T-helper 1 cell treated with Interleukin-12 subunit alpha and Interleukin-12 subunit beta and Interleukin-4 antibody, amounts not matched to agents 30 μg/mL and 1 μg/mL, for 36 hours (primary cell): ENCODE measurements around the gene OCA2.
"Not testable (repeated sequence)": the region's sequence is repeated elsewhere in the genome, so short reads cannot be mapped to it uniquely, and the experiment has no call there.

Experiments used
- H3K27ac Mint-ChIP-seq: one replicate; pipeline ENCODE4 v1.8.0; 2021; ENCODE audit warnings: mild to moderate bottlenecking, mixed read lengths
- H3K27me3 Mint-ChIP-seq: one replicate; pipeline ENCODE4 v1.8.0; 2021; ENCODE audit warnings: low read depth, mixed read lengths
- H3K36me3 Mint-ChIP-seq: one replicate; pipeline ENCODE4 v1.8.0; 2021; ENCODE audit warnings: low read depth, mixed read lengths
- H3K4me1 Mint-ChIP-seq: one replicate; pipeline ENCODE4 v1.8.0; 2021; ENCODE audit warnings: low read depth, mixed read lengths
- H3K4me3 Mint-ChIP-seq: one replicate; pipeline ENCODE4 v1.8.0; 2021; ENCODE audit warnings: mild to moderate bottlenecking, moderate library complexity, mixed read lengths
- H3K9me3 Mint-ChIP-seq: one replicate; pipeline ENCODE4 v1.8.0; 2021; ENCODE audit warnings: mixed read lengths

The OCA2 gene

DNA sequence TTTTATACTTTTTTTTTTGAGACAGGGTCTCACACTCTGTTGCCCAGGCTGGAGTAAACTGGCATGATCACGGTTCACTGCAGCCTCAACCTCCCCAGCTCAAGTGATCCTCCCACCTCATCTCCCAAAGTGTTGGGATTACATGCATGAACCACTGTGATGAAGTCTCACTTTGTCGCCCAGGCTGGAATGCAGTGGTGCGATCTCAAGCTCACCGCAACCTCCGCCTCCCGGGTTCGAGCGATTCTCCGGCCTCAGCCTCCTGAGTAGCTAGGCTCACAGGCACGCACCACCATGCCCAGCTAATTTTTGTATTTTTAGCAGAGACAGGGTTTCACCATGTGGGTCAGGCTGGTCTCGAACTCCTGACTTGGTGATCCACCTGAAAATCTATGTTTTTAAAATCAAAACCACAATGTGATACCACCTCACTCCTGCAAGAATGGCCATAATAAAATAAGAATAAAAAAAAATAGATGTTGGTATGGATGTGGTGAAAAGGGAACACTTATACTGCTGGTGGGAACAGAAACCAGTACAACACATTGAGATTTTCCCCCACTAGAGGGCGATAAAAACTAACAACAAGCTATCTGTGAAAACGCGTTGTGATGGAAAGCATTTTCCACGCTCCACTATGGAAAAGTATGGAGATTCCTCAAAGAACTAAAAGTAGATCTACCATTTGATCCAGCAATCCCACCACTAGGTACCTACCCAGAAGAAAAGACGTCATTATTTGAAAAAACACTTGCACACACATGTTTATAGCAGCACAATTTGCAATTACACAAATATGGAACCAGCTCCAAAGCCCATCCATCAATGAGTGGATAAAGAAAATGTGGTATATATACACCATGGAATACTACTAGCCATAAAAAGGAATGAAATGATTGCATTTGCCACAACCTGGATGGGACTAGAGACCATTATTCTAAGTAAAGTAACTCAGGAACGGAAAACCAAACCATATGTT, 26.8 kb upstream of the OCA2 start:
- Mint-ChIP-seq H3K36me3 (peaks cover 10% of the 10 kb centered on the region), H3K27me3 (no peaks in the 10 kb centered on the region), H3K9me3 (no peaks in the 10 kb centered on the region), H3K4me1 (peaks cover 1% of the 10 kb centered on the region), H3K27ac (no peak overlapping the region), H3K4me3 (no peak overlapping the region)

DNA sequence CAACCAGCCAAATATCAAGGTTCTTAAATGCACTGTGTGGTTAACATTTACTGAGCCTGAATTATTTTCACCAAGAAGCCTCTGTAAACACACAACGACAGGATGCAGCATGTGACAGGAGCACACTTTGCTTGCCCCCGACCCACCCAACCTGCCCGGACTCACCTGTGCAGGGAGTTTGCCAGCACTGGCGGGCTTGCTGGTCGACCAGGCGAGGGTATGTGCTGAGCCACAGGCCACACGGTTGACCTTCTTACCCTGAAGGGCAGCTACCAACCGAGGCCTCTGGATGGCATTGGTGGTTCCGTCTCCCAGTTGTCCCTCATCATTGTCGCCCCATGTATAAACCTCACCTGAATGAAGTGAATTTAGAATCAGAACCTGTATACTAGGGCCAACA, 25.7 kb upstream of the OCA2 start:
- Mint-ChIP-seq H3K27ac (no peak overlapping the region), H3K36me3 (peaks cover 10% of the 10 kb centered on the region), H3K4me3 (no peak overlapping the region), H3K9me3 (no peaks in the 10 kb centered on the region), H3K4me1 (peaks cover 1% of the 10 kb centered on the region), H3K27me3 (no peaks in the 10 kb centered on the region)

DNA sequence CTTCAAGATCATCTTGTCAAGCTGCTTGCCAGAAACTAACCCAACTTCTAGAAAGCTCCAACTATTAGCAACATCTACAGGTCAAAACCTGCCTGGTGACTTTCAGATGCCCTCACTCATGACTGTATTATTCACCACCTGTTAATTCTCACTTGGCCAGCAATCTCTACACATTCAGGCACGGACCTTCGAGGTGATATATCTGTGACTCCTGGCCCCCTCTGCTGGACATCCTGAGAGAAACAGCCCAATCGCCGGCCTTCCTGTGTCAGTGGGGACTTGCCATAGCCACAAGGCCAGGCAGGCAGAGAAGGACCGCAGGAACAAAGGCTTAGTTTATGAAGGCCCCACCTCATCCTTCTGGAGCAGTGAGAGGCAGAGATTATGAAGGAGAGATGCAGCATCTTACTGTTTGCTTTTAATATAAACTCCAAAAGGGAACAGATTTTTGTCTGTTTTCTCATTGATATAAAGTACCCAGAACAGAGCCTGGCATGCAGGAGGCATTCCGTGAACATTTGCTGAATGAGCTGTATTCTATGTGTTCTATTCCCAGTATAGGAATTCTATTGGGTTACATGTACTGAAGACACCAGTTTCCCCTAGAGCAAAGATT, 24.4 kb upstream of the OCA2 start:
- Mint-ChIP-seq H3K9me3 (no peaks in the 10 kb centered on the region), H3K27ac (no peak overlapping the region), H3K27me3 (no peaks in the 10 kb centered on the region), H3K36me3 (peaks cover 10% of the 10 kb centered on the region), H3K4me1 (peaks cover 1% of the 10 kb centered on the region), H3K4me3 (no peak overlapping the region)

DNA sequence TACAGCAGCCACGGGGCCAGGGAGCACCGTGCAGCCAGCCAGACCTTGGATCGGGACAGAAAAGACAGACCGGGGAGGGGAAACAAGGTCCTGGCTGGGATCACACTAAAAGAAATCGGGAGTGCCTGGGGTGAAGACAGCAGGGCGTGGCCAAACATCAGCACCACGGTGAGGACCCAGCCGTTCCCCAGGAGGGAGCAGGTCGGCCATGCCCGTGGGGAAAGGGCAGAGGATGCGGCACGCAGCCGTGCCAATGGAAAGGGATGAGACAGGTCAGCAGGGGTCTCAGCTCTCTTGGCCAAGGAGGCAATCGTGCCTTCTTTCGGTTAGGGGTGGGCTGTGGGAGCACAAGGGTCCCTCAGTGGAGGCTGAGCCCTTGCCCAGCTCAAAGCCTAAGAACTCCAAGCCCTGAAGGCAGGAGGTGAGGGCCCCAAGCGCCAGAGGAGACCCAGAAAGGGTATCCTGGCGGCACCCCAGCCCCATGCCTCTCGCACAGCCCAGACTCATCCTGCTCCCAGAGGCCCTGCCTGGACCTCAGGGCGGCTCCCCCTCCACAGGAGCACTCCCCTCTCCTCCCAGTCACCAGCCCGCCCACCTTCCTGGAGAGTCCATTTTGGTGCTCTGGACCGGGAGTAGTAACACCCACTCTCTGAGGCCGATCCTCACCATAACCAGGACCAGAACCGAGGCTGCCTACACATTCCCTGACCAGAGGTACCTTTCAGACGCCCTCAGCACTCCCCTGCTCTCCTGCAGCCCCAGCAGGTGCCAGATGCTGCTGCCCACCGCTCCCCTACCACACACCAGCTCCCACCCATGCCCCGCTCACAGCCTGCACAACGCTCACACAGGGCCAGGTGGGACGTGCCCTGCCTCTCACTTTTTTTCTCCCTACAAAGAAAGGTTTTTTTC, 23.2 kb upstream of the OCA2 start:
- Mint-ChIP-seq H3K4me1 (peaks cover 1% of the 10 kb centered on the region), H3K36me3 (peaks cover 11% of the 10 kb centered on the region), H3K9me3 (no peaks in the 10 kb centered on the region), H3K4me3 (no peak overlapping the region), H3K27ac (no peak overlapping the region), H3K27me3 (no peaks in the 10 kb centered on the region)

DNA sequence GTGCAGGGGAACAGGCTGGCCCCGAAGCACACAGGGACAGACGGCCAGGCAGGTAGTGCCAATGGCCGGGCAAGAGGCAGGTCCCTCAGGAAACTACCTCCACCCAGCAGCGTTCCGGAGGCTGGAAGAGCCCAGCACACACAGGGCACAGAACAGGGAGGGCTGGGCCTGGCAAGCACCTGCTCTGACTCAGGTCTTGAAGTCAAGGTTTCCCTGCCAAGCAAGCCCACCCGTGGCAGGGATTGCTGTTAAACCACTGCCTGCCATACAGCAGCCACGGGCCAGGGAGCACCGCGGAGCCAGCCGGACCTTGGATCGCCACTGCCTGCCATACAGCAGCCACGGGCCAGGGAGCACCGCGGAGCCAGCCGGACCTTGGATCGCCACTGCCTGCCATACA, 22.5 kb upstream of the OCA2 start:
- peaks cover 13% of the 10 kb centered on the region for H3K36me3 Mint-ChIP-seq
- not testable (repeated sequence) for H3K9me3 Mint-ChIP-seq, H3K27ac Mint-ChIP-seq, H3K4me1 Mint-ChIP-seq, H3K27me3 Mint-ChIP-seq, H3K4me3 Mint-ChIP-seq

DNA sequence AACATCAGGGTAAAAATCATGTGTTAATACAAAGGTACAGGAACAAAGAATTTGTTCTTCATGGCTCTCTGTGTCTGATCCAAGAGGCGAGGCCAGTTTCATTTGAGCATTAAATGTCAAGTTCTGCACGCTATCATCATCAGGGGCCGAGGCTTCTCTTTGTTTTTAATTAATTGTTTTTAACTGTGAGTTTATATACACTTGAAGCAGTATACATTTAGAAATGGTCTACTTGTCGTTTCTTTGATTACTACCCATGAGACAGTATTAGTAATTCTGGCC, 21.2 kb upstream of the OCA2 start:
- Mint-ChIP-seq H3K9me3 (no peaks in the 10 kb centered on the region), H3K27me3 (no peaks in the 10 kb centered on the region), H3K4me1 (peaks cover 1% of the 10 kb centered on the region), H3K36me3 (peaks cover 16% of the 10 kb centered on the region), H3K4me3 (no peak overlapping the region), H3K27ac (no peak overlapping the region)

DNA sequence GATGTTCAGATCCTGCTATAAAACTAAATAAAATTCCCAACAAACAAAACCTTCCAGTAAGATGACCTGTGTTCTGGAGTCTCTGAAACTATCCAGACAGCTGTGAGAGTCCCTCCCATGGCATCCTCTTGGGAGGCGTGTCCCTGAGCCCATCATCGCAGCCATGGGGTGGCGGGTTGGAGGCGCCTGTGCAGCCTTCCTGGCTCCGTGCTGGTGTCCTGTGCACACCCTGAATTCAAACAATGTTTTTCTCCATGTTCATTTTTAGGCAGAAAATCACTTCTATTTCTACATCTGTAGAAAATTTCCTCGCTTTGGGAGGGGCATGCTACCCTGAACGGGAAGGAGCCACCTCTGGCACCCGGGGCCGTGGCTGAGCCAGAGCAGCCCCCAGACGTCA, 19.4 kb upstream of the OCA2 start:
- Mint-ChIP-seq H3K4me1 (peaks cover under 1% of the 10 kb centered on the region), H3K36me3 (peaks cover 13% of the 10 kb centered on the region), H3K4me3 (no peak overlapping the region), H3K27ac (no peak overlapping the region), H3K27me3 (no peaks in the 10 kb centered on the region), H3K9me3 (no peaks in the 10 kb centered on the region)

DNA sequence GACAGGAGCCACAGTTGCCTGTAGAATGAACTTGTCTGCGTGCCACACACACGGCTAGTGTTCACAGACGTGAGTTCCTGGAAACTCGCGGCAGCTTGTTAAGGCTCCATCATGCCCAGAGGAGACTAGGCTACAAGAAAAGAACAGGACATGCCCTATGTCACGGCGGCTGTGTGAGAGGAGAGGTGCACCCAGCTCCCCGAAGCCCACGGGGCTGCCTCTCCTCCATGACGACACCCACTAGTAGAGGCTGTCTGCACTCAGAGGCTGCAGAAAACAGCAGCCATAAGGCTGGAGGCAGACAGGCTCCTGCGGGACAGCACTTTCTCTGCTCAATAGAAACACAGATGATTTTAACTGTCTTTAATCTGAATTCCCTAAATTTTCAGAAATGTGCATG, 19.0 kb upstream of the OCA2 start:
- H3K4me3 Mint-ChIP-seq = no peak overlapping the region
- no peaks in the 10 kb centered on the region for H3K4me1 Mint-ChIP-seq
- H3K27ac Mint-ChIP-seq = no peak overlapping the region
- H3K27me3 Mint-ChIP-seq = no peaks in the 10 kb centered on the region
- no peaks in the 10 kb centered on the region for H3K9me3 Mint-ChIP-seq
- peaks cover 12% of the 10 kb centered on the region for H3K36me3 Mint-ChIP-seq

DNA sequence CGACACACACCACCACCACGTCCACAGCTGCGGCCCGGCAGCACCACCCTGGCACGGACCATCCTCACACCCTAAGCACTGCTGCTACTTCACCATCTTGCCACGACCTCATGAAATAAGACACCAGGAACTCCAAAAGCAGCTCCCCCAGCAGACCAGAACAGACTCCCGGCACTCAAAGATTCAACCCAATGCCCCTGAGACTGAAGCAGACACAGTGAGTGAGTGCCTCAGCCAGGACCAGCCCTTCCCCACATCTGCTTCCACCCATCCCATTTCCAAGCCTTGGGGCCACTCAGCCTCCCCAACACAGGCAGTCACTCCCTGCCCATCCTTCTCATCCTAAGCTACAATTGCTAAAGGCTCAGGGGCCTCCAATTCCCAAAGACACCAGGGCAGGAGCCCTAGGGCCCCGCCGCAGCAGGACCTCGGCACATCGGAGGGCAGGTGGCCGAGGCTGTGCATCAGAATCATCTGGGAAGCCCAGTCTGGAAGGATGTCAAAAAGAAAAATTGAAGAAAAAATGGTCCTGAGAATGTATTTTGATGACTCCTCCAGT, 18.4 kb upstream of the OCA2 start:
- Mint-ChIP-seq H3K4me1 (no peaks in the 10 kb centered on the region), H3K27me3 (no peaks in the 10 kb centered on the region), H3K36me3 (peaks cover 12% of the 10 kb centered on the region), H3K4me3 (no peak overlapping the region), H3K27ac (peak overlapping the region; percentile 71), H3K9me3 (no peaks in the 10 kb centered on the region)

DNA sequence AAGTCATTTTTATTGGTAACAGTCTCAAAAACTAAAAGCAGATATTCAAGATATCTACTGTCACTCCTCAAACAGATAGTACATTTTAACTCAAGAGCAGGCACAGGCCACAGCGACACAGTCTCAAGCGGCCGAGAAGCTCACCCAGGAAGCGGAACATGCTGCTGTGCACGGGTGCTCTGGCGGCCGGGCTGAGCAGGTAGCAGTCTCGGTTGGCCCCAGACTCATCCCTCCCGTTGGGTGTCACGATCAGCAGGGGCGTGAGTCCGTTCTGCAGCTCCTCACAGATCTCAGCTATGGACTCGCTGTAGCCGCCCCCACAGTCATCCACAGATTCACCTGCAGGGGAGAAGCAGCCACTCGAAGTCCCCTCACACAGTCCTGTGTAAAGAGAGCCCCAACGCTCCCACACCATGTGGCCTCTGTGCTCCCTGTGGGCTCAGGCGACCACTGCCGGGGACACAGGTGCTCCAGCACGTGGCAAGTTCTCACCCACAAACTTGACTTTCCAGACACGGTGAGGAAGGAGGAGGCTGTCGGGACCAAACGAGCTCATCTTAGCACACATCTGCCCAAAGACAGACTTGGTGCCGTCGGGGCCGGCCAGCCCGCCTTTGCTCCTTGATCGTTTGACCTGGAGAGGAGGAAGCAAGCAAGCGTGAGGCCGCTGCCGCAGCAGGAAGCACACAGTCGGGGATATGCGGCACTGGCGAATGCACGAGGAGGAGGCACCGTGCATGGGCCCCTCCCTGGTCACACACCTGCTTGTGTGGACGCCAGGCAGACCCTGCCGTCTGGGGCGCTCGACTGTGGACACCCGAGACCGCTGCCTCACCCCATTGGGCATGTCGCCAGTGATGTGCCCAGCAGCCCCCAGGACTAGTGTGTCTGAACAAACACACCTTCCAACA, 17.7 kb upstream of the OCA2 start:
- H3K4me1 Mint-ChIP-seq = no peaks in the 10 kb centered on the region
- no peak overlapping the region for H3K4me3 Mint-ChIP-seq
- H3K27me3 Mint-ChIP-seq = no peaks in the 10 kb centered on the region
- peak overlapping the region; percentile 71 for H3K27ac Mint-ChIP-seq
- peaks cover 18% of the 10 kb centered on the region for H3K36me3 Mint-ChIP-seq
- no peaks in the 10 kb centered on the region for H3K9me3 Mint-ChIP-seq

DNA sequence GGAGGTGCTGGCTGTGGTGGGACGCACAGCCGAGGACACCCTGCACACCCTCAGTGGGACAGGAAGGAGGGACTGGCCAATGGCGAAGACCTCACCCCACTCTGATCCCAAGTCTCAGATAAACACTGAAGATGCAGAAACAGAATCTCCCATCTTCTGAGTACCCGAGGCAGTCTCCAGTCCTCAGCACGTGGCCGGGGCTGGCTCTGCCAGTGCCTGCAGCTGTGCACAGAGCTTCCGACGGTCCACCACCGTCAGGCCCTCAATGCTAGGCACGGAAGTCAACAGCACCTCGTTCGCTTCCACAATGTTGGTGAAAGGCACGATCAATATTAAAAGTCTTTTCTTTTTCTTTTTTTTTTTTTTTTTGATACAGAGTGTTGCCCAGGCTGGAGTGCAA, 16.8 kb upstream of the OCA2 start:
- Mint-ChIP-seq H3K36me3 (peaks cover 20% of the 10 kb centered on the region), H3K27ac (no peak overlapping the region), H3K4me3 (no peak overlapping the region), H3K4me1 (no peaks in the 10 kb centered on the region), H3K9me3 (no peaks in the 10 kb centered on the region), H3K27me3 (no peaks in the 10 kb centered on the region)

DNA sequence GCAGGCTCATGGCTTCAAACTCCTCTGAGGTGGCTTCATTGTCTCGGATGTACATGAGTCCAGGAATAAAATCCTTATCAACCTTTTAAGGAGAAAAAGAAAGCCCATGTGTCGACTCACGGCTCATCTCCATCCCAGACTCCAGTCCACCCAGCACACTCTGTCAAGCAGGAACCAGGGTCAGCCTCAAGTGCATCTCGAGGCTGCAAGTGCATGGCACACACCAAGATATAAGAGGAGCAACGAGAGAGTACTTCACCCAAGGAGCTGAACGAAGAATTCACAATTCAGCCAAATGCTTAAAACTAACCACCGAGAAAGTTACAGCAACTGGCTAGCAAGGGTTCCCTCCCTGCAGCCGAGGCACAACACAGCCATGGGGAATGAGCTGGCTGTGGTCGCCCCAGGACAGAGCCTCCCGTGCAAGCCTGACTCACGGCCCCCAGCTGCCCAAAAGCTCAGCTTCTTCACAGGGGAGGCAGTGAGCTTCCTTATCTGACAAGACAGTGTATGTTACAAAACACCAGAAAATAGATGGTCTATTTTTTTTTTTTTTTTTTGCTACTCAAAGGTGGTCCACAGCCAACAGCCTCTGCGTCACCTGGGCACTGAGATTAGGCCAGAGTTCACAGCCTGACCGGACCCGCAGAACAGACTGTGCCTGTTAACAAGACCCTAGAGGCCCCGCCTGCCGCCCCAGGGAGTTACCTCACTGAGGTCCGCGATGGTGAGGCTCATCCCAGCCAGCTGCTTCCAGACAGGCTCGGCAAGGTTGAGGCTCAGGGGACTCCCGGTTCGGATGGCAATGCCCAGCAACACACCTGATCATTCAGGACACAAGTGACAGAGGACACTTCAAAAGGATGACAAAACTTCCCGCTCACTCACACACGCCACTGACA, 15.9 kb upstream of the OCA2 start:
- H3K27me3 Mint-ChIP-seq = no peaks in the 10 kb centered on the region
- no peaks in the 10 kb centered on the region for H3K9me3 Mint-ChIP-seq
- H3K4me3 Mint-ChIP-seq = no peak overlapping the region
- H3K4me1 Mint-ChIP-seq = no peaks in the 10 kb centered on the region
- peaks cover 20% of the 10 kb centered on the region for H3K36me3 Mint-ChIP-seq
- no peak overlapping the region for H3K27ac Mint-ChIP-seq

DNA sequence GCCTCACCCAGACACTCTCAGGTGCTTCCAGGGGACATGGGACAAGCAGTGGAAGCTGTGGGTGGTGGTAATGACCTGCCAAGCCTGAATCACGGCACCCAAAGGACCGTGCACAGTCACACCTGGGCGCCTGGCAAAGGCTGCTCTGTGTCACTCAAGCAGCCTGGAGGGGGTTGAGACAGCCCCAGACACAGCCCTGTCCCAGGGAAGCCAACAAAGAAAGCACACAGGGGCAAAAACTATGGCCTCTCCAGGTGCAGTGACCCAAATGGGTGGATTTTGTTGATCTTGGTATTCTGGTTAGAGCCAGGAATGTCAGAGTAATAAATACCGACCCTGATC, 15.0 kb upstream of the OCA2 start:
- H3K4me1 Mint-ChIP-seq = no peaks in the 10 kb centered on the region
- no peaks in the 10 kb centered on the region for H3K27me3 Mint-ChIP-seq
- peaks cover 20% of the 10 kb centered on the region for H3K36me3 Mint-ChIP-seq
- no peak overlapping the region for H3K27ac Mint-ChIP-seq
- H3K9me3 Mint-ChIP-seq = no peaks in the 10 kb centered on the region
- H3K4me3 Mint-ChIP-seq = no peak overlapping the region
